GM12878 (cell line): ENCODE measurements around the gene ARL15. TPM values are rescaled to one million over a fixed set of nuclear protein-coding genes. Genes with fewer than 3 reads are reported as not detected.

ENCODE experiments used
- ATAC-seq: fragments of 200-7000 bp; cut with Tn5 transposase; 3 replicates; pipeline ENCODE4 v1.9.1; 2020; ENCODE audit warnings: mild to moderate bottlenecking, moderate library complexity
- BruUV-seq: library from RNA; stranded (reverse); fragments of 400-500 nt; replicated peaks from 2 replicates; lab custom pipeline; 2021; lab: Mats Ljungman, UMichigan
- CTCF ChIA-PET: fragments of 300-600 bp; sonication (Branson Sonifier 250); formaldehyde crosslinking; extraction: SDS; loops from one replicate; lab custom pipeline; 2021; ENCODE audit warnings: inconsistent platforms; lab: Yijun Ruan, JAX
- POLR2A ChIA-PET: fragments of 350-600 bp; formaldehyde crosslinking; extraction: SDS; loops from one replicate; lab custom pipeline; 2021; ENCODE audit warnings: inconsistent platforms; lab: Charles Lee
- RAD21 ChIA-PET: fragments of 300-600 bp; sonication (Branson Sonifier 250); formaldehyde crosslinking; loops from one replicate; lab custom pipeline; 2023; ENCODE audit warnings: antibody characterized with exemption; ENCODE audit not compliant: unreplicated experiment; lab: Charles Lee
- SMC1A ChIA-PET: fragments of 300-600 bp; sonication (Branson Sonifier 250); formaldehyde crosslinking; loops from one replicate; lab custom pipeline; 2023; ENCODE audit not compliant: unreplicated experiment, uncharacterized antibody; lab: Charles Lee
- DNase-seq: peaks from one replicate; pipeline ENCODE4 v3.0.0-alpha.2; 2011; ENCODE audit warnings: low read depth, low spot score
- FAIRE-seq: peaks from 3 replicates; lab custom pipeline; 2011; peaks lifted over from hg19 to GRCh38; lab: Jason Lieb, UNC
- H2AFZ ChIP-seq: 2 replicates; pipeline ENCODE4 v1.6.0; 2011; ENCODE audit warnings: low read depth, low read length, control low read depth; ENCODE audit not compliant: control insufficient read depth
- H3K27ac ChIP-seq: 2 replicates; pipeline ENCODE4 v1.5.1; 2011; ENCODE audit warnings: control low read depth; ENCODE audit not compliant: control insufficient read depth, insufficient read depth
- H3K27me3 ChIP-seq, 2 experiments: replicated peaks in 1 of 2; 2 replicates each; pipeline versions ENCODE4 v1.6.0 to v1.6.1; 2011; ENCODE audit warnings: low read length in 1 of 2; ENCODE audit not compliant: control insufficient read depth in 2 of 2, insufficient read depth in 2 of 2
- H3K36me3 ChIP-seq, 2 experiments: 2 replicates each; pipeline ENCODE4 v1.5.1; 2011; ENCODE audit warnings: low read length in 1 of 2; ENCODE audit not compliant: control insufficient read depth in 2 of 2, insufficient read depth in 2 of 2
- H3K4me1 ChIP-seq: 2 replicates; pipeline ENCODE4 v1.6.1; 2011; ENCODE audit warnings: mild to moderate bottlenecking, low read length, moderate library complexity, mixed read lengths; ENCODE audit not compliant: control insufficient read depth, insufficient read depth
- H3K4me2 ChIP-seq: 2 replicates; pipeline ENCODE4 v1.6.0; 2011; ENCODE audit warnings: control low read depth; ENCODE audit not compliant: control insufficient read depth, insufficient read depth
- H3K4me3 ChIP-seq: fragments of 200-600 bp; sonication (generic); 2 replicates; pipeline ENCODE4 v1.5.1; 2016
- H3K79me2 ChIP-seq: 2 replicates; pipeline ENCODE4 v1.6.0; 2011; ENCODE audit warnings: low read length; ENCODE audit not compliant: control insufficient read depth, insufficient read depth
- H3K9ac ChIP-seq: 2 replicates; pipeline ENCODE4 v1.8.0; 2011; ENCODE audit warnings: low read length, control low read depth, mixed read lengths; ENCODE audit not compliant: control insufficient read depth, insufficient read depth
- H3K9me3 ChIP-seq: replicated peaks from 3 replicates; pipeline ENCODE4 v1.5.1; 2011; ENCODE audit warnings: mild to moderate bottlenecking, low read length; ENCODE audit not compliant: control insufficient read depth, insufficient read depth
- H4K20me1 ChIP-seq: 2 replicates; pipeline ENCODE4 v1.6.0; 2011; ENCODE audit not compliant: control insufficient read depth, insufficient read depth
- E2F4 ChIP-seq: IDR thresholded peaks from 2 replicates; pipeline ENCODE4 v1.6.1; 2012; ENCODE audit warnings: low read depth, low read length, improper control_type of control experiment
- HCFC1 ChIP-seq: fragments of 150-350 bp; IDR thresholded peaks from 2 replicates; pipeline ENCODE4 v1.6.1; 2014; ENCODE audit warnings: low read length
- MEF2B ChIP-seq: fragments of 450-650 bp; IDR thresholded peaks from 2 replicates; pipeline ENCODE4 v1.6.1; 2018; ENCODE audit warnings: mild to moderate bottlenecking, moderate library complexity; ENCODE audit not compliant: partially characterized antibody, poor library complexity, severe bottlenecking
- NFYB ChIP-seq: IDR thresholded peaks from 2 replicates; pipeline ENCODE4 v1.6.1; 2011; ENCODE audit warnings: low read depth, mild to moderate bottlenecking, low read length, improper control_type of control experiment, moderate library complexity; ENCODE audit not compliant: insufficient read depth
- RAD21 ChIP-seq: IDR thresholded peaks from 2 replicates; pipeline ENCODE4 v1.6.1; 2011; ENCODE audit warnings: mild to moderate bottlenecking, low read depth, low read length, moderate library complexity; ENCODE audit not compliant: insufficient read depth
- RBBP5 ChIP-seq: fragments of 200-600 bp; sonication (generic); conservative IDR thresholded peaks from 2 replicates; pipeline ENCODE4 v1.6.1; 2016
- SREBF1 ChIP-seq: IDR thresholded peaks from 2 replicates; pipeline ENCODE4 v1.6.1; 2012; ENCODE audit warnings: mild to moderate bottlenecking, low read length
- SREBF2 ChIP-seq: IDR thresholded peaks from 2 replicates; pipeline ENCODE4 v1.6.1; 2012; ENCODE audit warnings: mild to moderate bottlenecking, low read length
- TCF12 ChIP-seq: IDR thresholded peaks from 2 replicates; pipeline ENCODE4 v1.6.1; 2011; ENCODE audit warnings: low read depth, mild to moderate bottlenecking, low read length
- ZNF622 ChIP-seq: fragments of 450-650 bp; IDR thresholded peaks from 2 replicates; pipeline ENCODE4 v1.6.1; 2017; ENCODE audit warnings: mild to moderate bottlenecking, inconsistent platforms
- ZNF687 ChIP-seq: fragments of 450-650 bp; IDR thresholded peaks from 2 replicates; pipeline ENCODE4 v1.6.1; 2017; ENCODE audit warnings: mild to moderate bottlenecking, moderate library complexity
- WGBS: methylation state at CpG from one replicate; pipeline ENCODE4 v1.1.6; 2016; ENCODE audit warnings: low lambda C conversion rate; ENCODE audit not compliant: insufficient replicate concordance, insufficient coverage; ENCODE audit errors: missing lambda C conversion rate; 5-methylcytosine and 5-hydroxymethylcytosine counted together
- in situ Hi-C: fragments of 300-500 bp; cut with MboI; formaldehyde crosslinking; loops from 9 replicates; pipeline ENCODE4 v1.14.3; 2018; ENCODE audit warnings: mixed read lengths
- intact Hi-C: fragments of 100-400 bp; cut with micrococcal nuclease; formaldehyde crosslinking; loops from one replicate; pipeline ENCODE4 v1.14.2; 2022; ENCODE audit not compliant: unreplicated experiment
- polyA plus RNA-seq, 11 experiments: library from polyadenylated mRNA; depleted of rRNA in 4 of 11; unstranded in 6 of 11; stranded (reverse) in 5 of 11; fragments of >200 nt; fragmentation: Nextera tagmentation in 4 of 11; fragmentation: Illumina TruSeq in 1 of 11; extraction: Ambion mirVana in 4 of 11; extraction: Trizol in 1 of 11; gene quantifications; 1 replicate in 1 of 11; 2 replicates in 10 of 11; pipeline versions ENCODE4 v1.2.1 to v1.2.3, GENCODE V29; 2011 to 2016; ENCODE audit warnings: inconsistent platforms in 2 of 11, missing spikeins in 2 of 11, low read depth in 1 of 11
- total RNA-seq, 4 experiments: library from RNA; depleted of rRNA in 3 of 4; stranded (reverse); fragments of >200 nt in 3 of 4; fragmentation: Illumina TruSeq in 1 of 4; extraction: Trizol in 1 of 4; gene quantifications; 2 replicates each; pipeline versions ENCODE4 v1.2.1 to v1.2.3, GENCODE V29; 2013 to 2021

Gene ARL15
- total and polyA plus RNA-seq, 10 of the 15 experiments (the other 5 are each of a cell fraction or from before 2014, with no cell fraction given) = 3.6 to 11.0 (median 7.7) TPM

DNA sequence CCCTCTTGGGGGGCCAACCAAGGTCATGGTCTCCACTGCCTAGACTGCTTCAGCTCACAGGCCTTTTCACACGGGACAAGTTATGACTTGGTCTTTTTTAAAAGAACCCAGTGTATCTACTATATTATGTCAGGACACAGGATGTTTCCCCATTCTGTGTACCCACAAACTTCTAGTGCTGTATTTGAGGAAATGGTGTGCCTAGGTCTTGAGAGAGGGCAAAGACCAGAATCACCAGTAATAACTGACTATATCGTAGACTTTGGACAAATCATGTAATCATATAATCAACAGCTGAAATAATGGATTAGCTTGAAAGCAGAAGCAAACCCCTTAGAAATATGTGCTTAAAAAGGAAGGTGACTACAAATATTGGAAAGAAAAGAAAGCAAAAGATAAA is 133.3 kb downstream of the ARL15 start (continued):
- TF ChIP-seq E2F4 (no peak), SREBF2 (no peak), RBBP5 (no peak), NFYB (no peak), ZNF687 (no peak)
- TF ChIP-seq, all 136 proteins: peak for 0

DNA sequence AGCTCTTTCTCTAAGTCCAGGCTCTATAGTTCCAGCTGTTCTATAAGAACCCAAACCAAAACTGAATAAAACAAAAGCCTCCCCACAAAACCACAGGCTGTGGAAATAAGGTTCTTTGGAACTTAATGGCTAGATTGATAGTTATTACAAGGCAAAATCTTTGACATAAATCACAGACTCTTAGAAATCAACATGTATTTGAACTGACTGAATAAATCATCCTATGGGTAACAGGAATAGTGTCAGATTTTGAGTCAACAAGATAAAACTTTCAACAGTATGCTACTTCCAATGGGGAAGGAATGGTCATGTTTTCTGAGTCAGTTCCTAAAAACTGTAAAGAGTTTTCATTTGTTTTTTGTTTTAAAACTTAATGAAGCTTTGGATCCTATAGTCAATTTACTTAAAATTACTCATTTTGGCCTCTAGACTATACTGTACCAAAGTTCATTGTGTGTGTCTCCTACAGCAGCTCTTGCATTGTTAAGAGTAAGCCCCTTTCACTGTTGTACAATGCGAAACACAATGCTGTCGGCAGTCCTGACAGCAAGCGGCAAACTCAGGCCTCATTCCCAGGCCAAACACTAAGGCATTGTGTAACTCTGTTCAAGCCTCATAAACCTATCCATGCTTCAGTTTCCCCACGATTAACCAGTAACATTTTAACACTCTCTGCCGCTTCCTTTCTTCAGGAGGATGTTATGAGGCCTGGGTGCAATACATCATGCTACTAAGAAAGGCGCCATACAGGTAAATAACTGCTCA is 134.1 kb downstream of the ARL15 start:
- Histone ChIP-seq H3K4me3 (no peak overlapping the region), H2AFZ (no peak overlapping the region), H3K27ac (no peak overlapping the region), H4K20me1 (no peaks in the 10 kb centered on the region), H3K9ac (no peak overlapping the region), H3K9me3 (no peaks in the 10 kb centered on the region), H3K79me2 (no peaks in the 10 kb centered on the region), H3K36me3 (no peaks in the 10 kb centered on the region), H3K4me2 (no peak overlapping the region), H3K4me1 (no peaks in the 10 kb centered on the region), H3K27me3 (no peaks in the 10 kb centered on the region)
- SMC1A ChIA-PET = interaction anchor here (0.6 kb wide), 1 partner anchor 27 kb away, joined by 3 read pairs; no protein-coding TSS in a partner anchor
- CTCF ChIA-PET = no interaction called here
- ATAC-seq (no peak), FAIRE-seq (no peak), DNase-seq (no peak)
- POLR2A ChIA-PET = no interaction called here
- RAD21 ChIA-PET = no interaction called here
- TF ChIP-seq MEF2B = no peak
- no peak for TF ChIP-seq SREBF1
- TF ChIP-seq TCF12 = no peak
- no peak for TF ChIP-seq ZNF622
- TF ChIP-seq HCFC1 = no peak
- TF ChIP-seq RAD21 = no peak
- no TSS peak for BruUV-seq
- in situ Hi-C loops (no loop called here), intact Hi-C loops (no loop called here)
- 98% methylated on average over 6 of the region's 6 CpGs for WGBS
